Body of pancreas (tissue), 4 donors: ENCODE measurements around the gene GFAP. TPM values are rescaled to one million over a fixed set of nuclear protein-coding genes. Genes with fewer than 3 reads are reported as not detected.

Experiments used
- ATAC-seq: fragments of 150-250 bp; one replicate; pipeline ENCODE4 v1.9.1; 2016
- DNase-seq, 4 donors: peaks; one replicate each; pipeline ENCODE4 v3.0.0-alpha.2; 2019
- H3K27ac ChIP-seq, 4 donors: fragments of 200-600 bp; sonication (generic); 1 replicate in 3 of 4; 2 replicates in 1 of 4; pipeline versions ENCODE4 v1.5.1 to v1.6.1; 2016 to 2019; ENCODE audit warnings: mild to moderate bottlenecking in 1 of 4, mixed read lengths in 1 of 4, moderate library complexity in 1 of 4
- H3K27me3 ChIP-seq, 2 donors: fragments of 200-600 bp; sonication (generic); one replicate each; pipeline ENCODE4 v1.6.0; 2016; ENCODE audit warnings: mild to moderate bottlenecking in 1 of 2
- H3K36me3 ChIP-seq, 2 donors: fragments of 200-600 bp; sonication (generic); replicated peaks in 1 of 2; 2 replicates each; pipeline ENCODE4 v1.5.1; 2016; ENCODE audit warnings: low read depth in 2 of 2; ENCODE audit not compliant: insufficient read depth in 1 of 2
- H3K4me1 ChIP-seq: fragments of 200-600 bp; sonication (generic); one replicate; pipeline ENCODE4 v1.6.0; 2016
- H3K4me3 ChIP-seq, 2 donors: fragments of 200-600 bp; sonication (generic); 1 replicate in 1 of 2; 2 replicates in 1 of 2; pipeline ENCODE4 v1.5.1; 2016 to 2019
- H3K9me3 ChIP-seq, 3 donors: fragments of 200-600 bp; sonication (generic); 1 replicate in 2 of 3; 2 replicates in 1 of 3; pipeline ENCODE4 v1.5.1; 2016
- POLR2A ChIP-seq, 3 donors: fragments of 450-650 bp; IDR thresholded peaks; one replicate each; pipeline ENCODE4 v1.6.1; 2016; ENCODE audit warnings: antibody characterized with exemption in 3 of 3, mild to moderate bottlenecking in 2 of 3
- WGBS, 2 donors: methylation state at CpG; one replicate each; pipeline ENCODE4 v1.1.5; 2017; 5-methylcytosine and 5-hydroxymethylcytosine counted together
- intact Hi-C: fragments of 100-400 bp; cut with DNase I; formaldehyde crosslinking; loops from one replicate; pipeline ENCODE4 v1.15.1; 2023
- total RNA-seq, 2 donors: library from RNA; depleted of rRNA; stranded (reverse); fragments of >200 nt; gene quantifications; one replicate each; pipeline ENCODE4 v1.1.0, GENCODE V29; 2016
- TF ChIP-seq, protein P1 (sequence below), 7 experiments: fragments of 450-650 bp in 4 of 7; fragments of 200-600 bp in 3 of 7; sonication (generic) in 3 of 7; IDR thresholded peaks; one replicate each; pipeline ENCODE4 v1.5.1; 2016 to 2019; ENCODE audit warnings: antibody characterized with exemption in 7 of 7

The GFAP gene
- total RNA-seq, 2 donors from 2014 or later = 2.0 to 7.0 TPM

GRCh38 chr17:44932787-44933097 is 17.4 kb upstream of the GFAP start:
- Histone ChIP-seq H3K9me3 (no peaks in the 10 kb centered on the region), H3K27ac (no peak overlapping the region), H3K4me3 (no peak overlapping the region), H3K4me1 (no peaks in the 10 kb centered on the region), H3K27me3 (no peaks in the 10 kb centered on the region), H3K36me3 (no peaks in the 10 kb centered on the region)
- DNase-seq = no peak
- intact Hi-C loops = loop anchor here (5.0 kb wide), 1 partner anchor 75 kb away; no protein-coding TSS in a partner anchor
- TF ChIP-seq, protein P1, sequence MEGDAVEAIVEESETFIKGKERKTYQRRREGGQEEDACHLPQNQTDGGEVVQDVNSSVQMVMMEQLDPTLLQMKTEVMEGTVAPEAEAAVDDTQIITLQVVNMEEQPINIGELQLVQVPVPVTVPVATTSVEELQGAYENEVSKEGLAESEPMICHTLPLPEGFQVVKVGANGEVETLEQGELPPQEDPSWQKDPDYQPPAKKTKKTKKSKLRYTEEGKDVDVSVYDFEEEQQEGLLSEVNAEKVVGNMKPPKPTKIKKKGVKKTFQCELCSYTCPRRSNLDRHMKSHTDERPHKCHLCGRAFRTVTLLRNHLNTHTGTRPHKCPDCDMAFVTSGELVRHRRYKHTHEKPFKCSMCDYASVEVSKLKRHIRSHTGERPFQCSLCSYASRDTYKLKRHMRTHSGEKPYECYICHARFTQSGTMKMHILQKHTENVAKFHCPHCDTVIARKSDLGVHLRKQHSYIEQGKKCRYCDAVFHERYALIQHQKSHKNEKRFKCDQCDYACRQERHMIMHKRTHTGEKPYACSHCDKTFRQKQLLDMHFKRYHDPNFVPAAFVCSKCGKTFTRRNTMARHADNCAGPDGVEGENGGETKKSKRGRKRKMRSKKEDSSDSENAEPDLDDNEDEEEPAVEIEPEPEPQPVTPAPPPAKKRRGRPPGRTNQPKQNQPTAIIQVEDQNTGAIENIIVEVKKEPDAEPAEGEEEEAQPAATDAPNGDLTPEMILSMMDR (IDR thresholded peaks at IDR 0.05) = no peak
- no peak for TF ChIP-seq POLR2A (IDR thresholded peaks at IDR 0.05)
- no peak for ATAC-seq
- 78 to 83% methylated on average over 3 to 6 of the region's 6 CpGs for WGBS, 2 donors

GRCh38 chr17:44932096-44932786 is 16.9 kb upstream of the GFAP start:
- TF ChIP-seq, protein P1 (IDR thresholded peaks at IDR 0.05) = no peak
- TF ChIP-seq POLR2A (IDR thresholded peaks at IDR 0.05) = no peak
- Histone ChIP-seq H3K27ac (no peak overlapping the region), H3K27me3 (no peaks in the 10 kb centered on the region), H3K9me3 (no peaks in the 10 kb centered on the region), H3K36me3 (no peaks in the 10 kb centered on the region), H3K4me1 (no peaks in the 10 kb centered on the region), H3K4me3 (no peak overlapping the region)
- intact Hi-C loops = loop anchor here (5.0 kb wide), 1 partner anchor 75 kb away; no protein-coding TSS in a partner anchor
- DNase-seq (no peak), ATAC-seq (no peak)
- WGBS, 2 donors = 88 to 92% methylated on average over 5 to 8 of the region's 8 CpGs

DNA sequence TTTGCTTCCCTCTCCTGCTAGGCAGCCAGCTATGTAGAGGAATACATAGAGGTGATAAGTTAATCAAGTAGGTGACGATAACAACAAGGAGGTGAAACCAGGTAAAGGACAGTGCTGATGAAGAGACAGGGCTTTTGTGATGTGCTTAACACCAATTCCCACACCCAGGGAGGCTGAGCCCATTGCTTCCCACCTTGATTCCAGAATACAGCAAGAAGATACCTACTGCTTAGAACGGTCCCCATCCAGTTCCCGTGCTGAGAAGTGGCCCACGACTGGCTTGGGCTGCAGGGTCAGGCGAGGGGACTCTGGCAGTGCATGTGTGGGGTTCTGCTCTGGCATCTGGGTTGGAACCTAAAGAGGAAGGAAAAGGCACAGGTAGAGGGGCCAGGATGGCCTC is 16.1 kb upstream of the GFAP start:
- no peaks in the 10 kb centered on the region for H3K4me1 ChIP-seq
- ATAC-seq (no peak), DNase-seq (no peak)
- no peaks in the 10 kb centered on the region for H3K27me3 ChIP-seq
- H3K9me3 ChIP-seq = no peaks in the 10 kb centered on the region
- intact Hi-C loops = loop anchor here (5.0 kb wide), 1 partner anchor 76 kb away; no protein-coding TSS in a partner anchor
- TF ChIP-seq, protein P1 (IDR thresholded peaks at IDR 0.05) = no peak
- TF ChIP-seq POLR2A (IDR thresholded peaks at IDR 0.05) = no peak
- H3K27ac ChIP-seq = no peak overlapping the region
- no peak overlapping the region for H3K4me3 ChIP-seq
- 85 to 95% methylated on average over 5 of the region's 5 CpGs for WGBS, 2 donors
- no peaks in the 10 kb centered on the region for H3K36me3 ChIP-seq

DNA sequence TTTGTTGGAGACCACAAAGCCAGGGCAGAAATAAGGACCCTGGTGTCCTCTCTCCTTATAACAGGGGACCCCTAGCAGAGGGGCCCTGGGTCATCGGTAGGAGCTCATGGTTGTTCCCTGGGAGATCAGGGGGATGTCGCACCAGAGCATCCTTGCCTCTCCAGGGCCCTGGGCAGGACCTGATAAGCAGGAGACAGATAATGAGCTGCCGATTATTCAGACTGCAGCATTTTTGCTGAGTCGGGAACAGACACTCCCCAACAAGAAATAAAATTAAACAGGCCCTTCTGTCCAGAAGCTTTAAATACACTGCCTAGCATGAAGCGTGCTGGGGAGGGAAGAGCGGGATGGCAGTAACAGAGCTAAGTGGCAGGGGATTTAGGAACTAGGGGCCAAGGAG is 15.4 kb upstream of the GFAP start:
- Histone ChIP-seq H3K4me1 (no peaks in the 10 kb centered on the region), H3K27ac (no peak overlapping the region), H3K9me3 (no peaks in the 10 kb centered on the region), H3K4me3 (no peak overlapping the region), H3K36me3 (no peaks in the 10 kb centered on the region), H3K27me3 (no peaks in the 10 kb centered on the region)
- DNase-seq = no peak
- 81 to 84% methylated on average over 3 to 6 of the region's 6 CpGs for WGBS, 2 donors
- no peak for ATAC-seq
- no peak for TF ChIP-seq POLR2A (IDR thresholded peaks at IDR 0.05)
- TF ChIP-seq, protein P1 (IDR thresholded peaks at IDR 0.05) = no peak
- intact Hi-C loops = loop anchor here (5.0 kb wide), 1 partner anchor 77 kb away; no protein-coding TSS in a partner anchor
